Keratinocyte (primary cell): ENCODE results near the gene ABCA8. TPM values are rescaled to one million over a fixed set of nuclear protein-coding genes. Genes with fewer than 3 reads are reported as not detected.

ENCODE experiments used
- DNase-seq: peaks from one replicate; pipeline ENCODE4 v3.0.0-alpha.2; 2011; ENCODE audit warnings: low read depth, missing footprints, low spot score
- FAIRE-seq: peaks from 2 replicates; lab custom pipeline; 2011; peaks lifted over from hg19 to GRCh38; lab: Jason Lieb, UNC
- H2AFZ ChIP-seq: 2 replicates; pipeline ENCODE4 v1.6.0; 2012; ENCODE audit warnings: low read length, control low read depth, inconsistent platforms; ENCODE audit not compliant: control insufficient read depth
- H3K27ac ChIP-seq: 2 replicates; pipeline ENCODE4 v1.5.1; 2011; ENCODE audit warnings: low read length; ENCODE audit not compliant: control insufficient read depth, insufficient read depth
- H3K27me3 ChIP-seq: 3 replicates; pipeline ENCODE4 v1.6.0; 2011; ENCODE audit warnings: low read length; ENCODE audit not compliant: control insufficient read depth, insufficient read depth; ENCODE audit errors: extremely low read depth
- H3K36me3 ChIP-seq, 2 experiments: 2 replicates in 1 of 2; 3 replicates in 1 of 2; pipeline ENCODE4 v1.5.1; 2011; ENCODE audit warnings: low read length in 2 of 2, mild to moderate bottlenecking in 1 of 2; ENCODE audit not compliant: control insufficient read depth in 2 of 2, insufficient read depth in 2 of 2; ENCODE audit errors: extremely low read depth in 1 of 2
- H3K4me1 ChIP-seq: 3 replicates; pipeline ENCODE4 v1.5.1; 2011; ENCODE audit warnings: low read length; ENCODE audit not compliant: control insufficient read depth, insufficient read depth; ENCODE audit errors: extremely low read depth
- H3K4me2 ChIP-seq: 3 replicates; pipeline ENCODE4 v1.6.0; 2011; ENCODE audit warnings: low read depth, low read length; ENCODE audit not compliant: control insufficient read depth, insufficient read depth; ENCODE audit errors: extremely low read depth
- H3K4me3 ChIP-seq, 3 experiments: fragments of 200-600 bp in 1 of 3; sonication (generic) in 1 of 3; 2 replicates in 2 of 3; 3 replicates in 1 of 3; pipeline ENCODE4 v1.5.1; 2011 to 2016; ENCODE audit warnings: low read length in 3 of 3, mild to moderate bottlenecking in 3 of 3, control low read depth in 2 of 3, inconsistent platforms in 1 of 3, low read depth in 1 of 3, mixed read lengths in 1 of 3, mixed run types in 1 of 3, moderate library complexity in 1 of 3; ENCODE audit not compliant: control insufficient read depth in 2 of 3, insufficient read depth in 2 of 3; ENCODE audit errors: extremely low read depth in 1 of 3
- H3K79me2 ChIP-seq: 2 replicates; pipeline ENCODE4 v1.6.0; 2012; ENCODE audit warnings: low read length; ENCODE audit not compliant: control insufficient read depth, insufficient read depth
- H3K9ac ChIP-seq: 3 replicates; pipeline ENCODE4 v1.6.0; 2011; ENCODE audit warnings: low read length; ENCODE audit not compliant: control insufficient read depth, insufficient read depth; ENCODE audit errors: extremely low read depth
- H3K9me1 ChIP-seq: 3 replicates; pipeline ENCODE4 v1.6.0; 2011; ENCODE audit warnings: low read length; ENCODE audit not compliant: control insufficient read depth, insufficient read depth; ENCODE audit errors: extremely low read depth
- H3K9me3 ChIP-seq: 2 replicates; pipeline ENCODE4 v1.5.1; 2012; ENCODE audit warnings: low read depth, low read length; ENCODE audit not compliant: control insufficient read depth
- H4K20me1 ChIP-seq: 3 replicates; pipeline ENCODE4 v1.6.0; 2011; ENCODE audit warnings: low read length; ENCODE audit not compliant: control insufficient read depth, insufficient read depth; ENCODE audit errors: extremely low read depth
- CTCF ChIP-seq, 3 experiments: IDR thresholded peaks in 1 of 3; conservative IDR thresholded peaks in 1 of 3; optimal IDR thresholded peaks in 1 of 3; 2 replicates in 2 of 3; 3 replicates in 1 of 3; pipeline versions ENCODE3 to v1.5.1; 2011; ENCODE audit warnings: low read length in 3 of 3, mild to moderate bottlenecking in 3 of 3, moderate library complexity in 2 of 3, control low read depth in 1 of 3, inconsistent platforms in 1 of 3; ENCODE audit not compliant: insufficient read depth in 2 of 3; ENCODE audit errors: extremely low read depth in 1 of 3
- EZH2 ChIP-seq: IDR thresholded peaks from one replicate; pipeline ENCODE4 v1.6.1; 2012; ENCODE audit warnings: inconsistent platforms, mild to moderate bottlenecking, low read length, moderate library complexity
- dilution Hi-C: fragments of 300-500 bp; cut with MboI; formaldehyde crosslinking; loops from one replicate; pipeline ENCODE4 v1.7.0; 2020; ENCODE audit warnings: low sequenced_read_pairs; ENCODE audit not compliant: extremely low pct_ligation_motif_present
- polyA plus RNA-seq, 5 experiments: library from polyadenylated mRNA; depleted of rRNA in 3 of 5; stranded (reverse) in 3 of 5; stranded (forward) in 1 of 5; unstranded in 1 of 5; fragments of >200 nt; gene quantifications; 1 replicate in 1 of 5; 2 replicates in 3 of 5; 3 replicates in 1 of 5; pipeline versions ENCODE4 v1.2.1 to v1.2.3, GENCODE V29; 2011 to 2012; ENCODE audit warnings: missing spikeins in 2 of 5, low read depth in 1 of 5, low replicate concordance in 1 of 5

The ABCA8 gene
- polyA plus RNA-seq, 1 donor (not counting 4 experiments of a cell fraction or from before 2014, with no cell fraction given), result 0.01 TPM

- Histone ChIP-seq H2AFZ (no peak overlapping the region), H3K9me1 (no peaks in the 10 kb centered on the region), H3K4me1 (no peaks in the 10 kb centered on the region), H3K9ac (no peak overlapping the region), H3K36me3 (no peaks in the 10 kb centered on the region), H4K20me1 (no peaks in the 10 kb centered on the region), H3K27ac (no peak overlapping the region), H3K79me2 (no peaks in the 10 kb centered on the region), H3K27me3 (no peaks in the 10 kb centered on the region), H3K9me3 (no peaks in the 10 kb centered on the region), H3K4me3 (no peak overlapping the region), H3K4me2 (no peak overlapping the region)
- TF ChIP-seq EZH2, result no peak
- TF ChIP-seq CTCF (optimal IDR thresholded peaks at IDR 0.05 in 1 of 3, IDR thresholded peaks at IDR 0.05 in 1 of 3, conservative IDR thresholded peaks at IDR 0.05 in 1 of 3; ENCODE audit: extremely low read depth in 1 of 3, insufficient read depth in 2 of 3, low read length in 3 of 3), result no peak
- DNase-seq (no peak), FAIRE-seq (no peak)
- dilution Hi-C loops, result no loop called here
Observed at GRCh38 chr17:68957944-68958343, 2.8 kb upstream of the ABCA8 start.

GRCh38 chr17:68954146-68954896 lies 871 bp downstream of the ABCA8 start:
- DNase-seq (no peak), FAIRE-seq (no peak)
- H3K79me2 ChIP-seq, result no peaks in the 10 kb centered on the region
- H3K36me3 ChIP-seq, result no peaks in the 10 kb centered on the region
- no peak overlapping the region for H3K4me3 ChIP-seq
- H4K20me1 ChIP-seq, result no peaks in the 10 kb centered on the region
- no peak overlapping the region for H3K9ac ChIP-seq
- no peaks in the 10 kb centered on the region for H3K27me3 ChIP-seq
- H2AFZ ChIP-seq, result no peak overlapping the region
- H3K27ac ChIP-seq, result no peak overlapping the region
- dilution Hi-C loops, result no loop called here
- no peaks in the 10 kb centered on the region for H3K9me3 ChIP-seq
- no peaks in the 10 kb centered on the region for H3K9me1 ChIP-seq
- no peak overlapping the region for H3K4me2 ChIP-seq
- TF ChIP-seq EZH2, result no peak
- TF ChIP-seq CTCF (optimal IDR thresholded peaks at IDR 0.05 in 1 of 3, IDR thresholded peaks at IDR 0.05 in 1 of 3, conservative IDR thresholded peaks at IDR 0.05 in 1 of 3; ENCODE audit: extremely low read depth in 1 of 3, insufficient read depth in 2 of 3, low read length in 3 of 3), result no peak
- no peaks in the 10 kb centered on the region for H3K4me1 ChIP-seq
